Activated CD4-positive, CD25-positive, alpha-beta regulatory T cell (primary cell): ENCODE measurements around the gene GPATCH4.
"Not testable (repeated sequence)": the region's sequence is repeated elsewhere in the genome, so short reads cannot be mapped to it uniquely, and the experiment has no call there.

Source experiments
- DNase-seq, 4 experiments: peaks; one replicate each; lab custom pipeline; 2025; lab: John Stamatoyannopoulos, UW

Gene GPATCH4

DNA sequence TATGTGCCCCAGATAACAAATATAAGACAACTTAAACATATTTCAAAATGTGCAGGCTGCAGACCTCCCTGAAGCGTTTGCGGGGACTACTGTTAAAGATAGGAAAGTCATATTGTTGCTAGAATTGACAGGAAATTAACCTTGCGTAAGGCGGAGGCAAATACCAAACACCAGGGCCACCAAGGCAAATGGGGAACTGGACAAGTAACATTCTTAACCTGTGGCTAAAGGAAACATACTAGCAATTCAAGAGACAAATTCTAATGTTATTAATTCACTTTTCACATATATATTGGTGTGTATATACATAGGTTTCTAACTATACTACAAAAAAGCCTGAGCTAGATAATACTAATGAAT, 24.8 kb upstream of the GPATCH4 start:
- DNase-seq: no peak

DNA sequence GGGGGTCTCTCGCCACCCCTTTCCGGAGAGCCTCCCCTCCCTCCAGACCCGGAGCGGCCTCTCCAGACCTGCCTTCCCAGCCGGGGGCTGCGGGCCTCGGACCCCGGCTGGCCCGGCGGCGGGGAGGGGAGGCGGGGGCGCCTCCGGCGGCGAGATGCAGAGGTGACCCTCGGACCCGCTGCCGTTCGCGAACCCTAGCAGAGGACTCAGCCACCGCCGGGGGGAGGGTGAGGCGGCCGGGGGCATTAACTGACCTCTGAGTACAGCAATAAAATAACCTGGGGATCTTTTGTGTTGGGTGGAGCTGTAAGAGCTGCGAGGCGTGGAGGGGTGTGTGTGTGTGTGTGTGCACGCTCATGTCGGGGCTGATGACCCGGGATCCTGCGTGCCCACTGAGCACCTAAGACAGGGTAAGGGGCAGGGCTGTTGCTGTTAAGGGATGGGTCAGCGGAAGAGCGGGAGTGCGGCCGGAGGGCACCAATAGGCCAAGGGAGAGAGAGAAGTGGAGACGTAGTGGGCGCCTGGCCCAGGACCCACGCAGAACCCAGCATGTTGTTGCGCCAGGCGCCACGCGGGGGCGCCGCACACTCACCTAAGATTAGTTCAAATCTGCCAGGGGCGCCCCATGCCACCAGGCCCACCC, 24.3 kb upstream of the GPATCH4 start:
- peak; percentile 43 to 68 (median 53) for DNase-seq

DNA sequence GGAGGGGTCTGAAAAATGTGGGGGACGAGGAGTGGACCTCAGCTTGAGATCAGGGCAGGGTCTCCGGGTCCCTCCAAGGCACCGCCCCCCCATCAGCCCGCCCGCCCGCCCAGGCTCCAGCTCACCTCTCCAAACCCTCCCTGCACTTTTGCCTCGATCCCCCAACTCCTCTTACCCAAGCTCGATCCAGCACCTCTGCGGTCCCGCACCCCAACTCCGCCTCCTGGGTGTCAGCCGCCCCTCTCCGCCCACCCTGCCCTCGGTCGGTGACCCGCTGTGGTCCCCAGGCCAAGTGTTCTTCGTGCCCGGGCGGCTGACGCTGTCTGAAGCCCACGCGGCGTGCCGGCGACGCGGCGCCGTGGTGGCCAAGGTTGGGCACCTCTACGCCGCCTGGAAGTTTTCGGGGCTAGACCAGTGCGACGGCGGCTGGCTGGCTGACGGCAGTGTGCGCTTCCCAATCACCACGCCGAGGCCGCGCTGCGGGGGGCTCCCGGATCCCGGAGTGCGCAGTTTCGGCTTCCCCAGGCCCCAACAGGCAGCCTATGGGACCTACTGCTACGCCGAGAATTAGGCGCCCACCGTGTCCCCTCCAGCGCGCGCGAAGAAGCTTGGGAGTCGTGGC, 23.6 kb upstream of the GPATCH4 start:
- no peak for DNase-seq

DNA sequence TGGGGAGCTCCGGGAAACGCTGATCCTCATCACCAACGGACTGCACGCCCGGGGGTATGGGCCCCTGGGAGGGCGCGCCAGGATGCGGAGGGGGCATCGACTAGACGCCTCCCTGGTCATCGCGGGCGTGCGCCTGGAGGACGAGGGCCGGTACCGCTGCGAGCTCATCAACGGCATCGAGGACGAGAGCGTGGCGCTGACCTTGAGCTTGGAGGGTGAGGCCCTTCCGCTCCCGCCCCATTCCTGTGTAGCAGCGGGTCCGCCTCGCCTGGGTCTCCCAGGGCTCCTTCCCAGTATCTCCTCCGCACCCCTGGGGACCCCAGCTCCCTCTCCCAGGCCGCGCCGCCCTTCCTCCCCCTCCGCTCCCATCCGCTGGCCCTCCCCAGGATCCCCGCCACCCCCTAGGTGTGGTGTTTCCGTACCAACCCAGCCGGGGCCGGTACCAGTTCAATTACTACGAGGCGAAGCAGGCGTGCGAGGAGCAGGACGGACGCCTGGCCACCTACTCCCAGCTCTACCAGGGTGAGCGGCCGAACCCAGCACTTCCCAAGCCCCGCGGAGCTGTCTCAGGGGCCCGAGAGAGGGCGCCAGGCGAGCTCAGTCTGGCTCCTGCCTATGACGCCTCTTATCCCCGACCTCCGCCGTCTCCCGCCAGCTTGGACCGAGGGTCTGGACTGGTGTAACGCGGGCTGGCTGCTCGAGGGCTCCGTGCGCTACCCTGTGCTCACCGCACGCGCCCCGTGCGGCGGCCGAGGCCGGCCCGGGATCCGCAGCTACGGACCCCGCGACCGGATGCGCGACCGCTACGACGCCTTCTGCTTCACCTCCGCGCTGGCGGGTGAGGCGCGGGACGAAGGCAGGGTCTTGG, 22.9 kb upstream of the GPATCH4 start:
- no peak for DNase-seq

DNA sequence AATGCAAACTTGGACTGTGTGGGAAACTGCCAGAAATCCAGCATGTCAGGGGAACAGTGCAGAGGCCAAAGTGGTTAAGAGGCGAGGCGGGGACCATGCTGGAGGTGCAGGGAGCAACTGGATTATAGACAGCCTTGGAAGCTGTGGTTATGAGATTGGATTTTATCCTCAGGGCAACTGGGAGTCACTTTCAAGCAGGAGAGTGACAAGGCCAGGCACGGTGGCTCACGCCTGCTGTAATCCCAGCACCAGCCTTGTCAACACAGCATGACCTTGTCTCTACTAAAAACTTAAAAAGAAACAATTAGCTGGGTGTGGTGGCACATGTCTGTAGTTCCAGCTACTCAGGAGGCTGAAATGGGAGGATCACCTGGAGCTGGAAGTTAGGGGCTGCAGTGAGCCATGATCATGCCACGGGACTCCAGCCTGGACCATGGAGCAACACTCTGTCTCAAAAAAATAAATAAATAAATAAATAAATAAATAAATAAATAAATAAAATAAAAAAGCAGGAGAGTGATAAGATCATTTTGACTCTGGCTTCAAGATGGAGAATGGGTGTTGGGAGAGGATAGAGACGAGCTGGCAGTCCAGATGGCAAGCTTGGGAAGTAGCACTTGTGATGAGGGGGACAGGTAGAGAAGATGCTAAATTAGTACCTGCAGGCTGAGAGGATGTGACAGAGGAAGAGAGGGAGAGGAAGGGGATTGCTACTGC, 21.5 kb upstream of the GPATCH4 start:
- DNase-seq: no peak

DNA sequence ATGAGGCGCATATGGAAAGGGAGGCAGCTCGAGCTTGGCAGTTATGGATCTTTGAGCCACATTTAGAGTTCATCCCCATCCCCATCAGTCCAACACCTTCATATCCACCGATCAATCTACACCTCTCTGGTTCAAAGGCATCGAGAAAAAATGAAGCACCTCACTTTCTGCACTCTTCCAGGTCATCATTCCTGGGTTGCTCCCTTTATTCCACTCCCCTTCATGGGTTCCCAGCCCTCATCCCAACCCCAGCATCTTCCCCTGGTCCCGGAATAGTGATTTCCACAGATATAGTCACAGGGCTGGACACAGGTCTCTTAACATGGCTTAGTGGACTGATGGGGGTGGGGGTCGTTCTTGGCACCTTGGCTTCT, 18.3 kb upstream of the GPATCH4 start:
- no peak for DNase-seq

DNA sequence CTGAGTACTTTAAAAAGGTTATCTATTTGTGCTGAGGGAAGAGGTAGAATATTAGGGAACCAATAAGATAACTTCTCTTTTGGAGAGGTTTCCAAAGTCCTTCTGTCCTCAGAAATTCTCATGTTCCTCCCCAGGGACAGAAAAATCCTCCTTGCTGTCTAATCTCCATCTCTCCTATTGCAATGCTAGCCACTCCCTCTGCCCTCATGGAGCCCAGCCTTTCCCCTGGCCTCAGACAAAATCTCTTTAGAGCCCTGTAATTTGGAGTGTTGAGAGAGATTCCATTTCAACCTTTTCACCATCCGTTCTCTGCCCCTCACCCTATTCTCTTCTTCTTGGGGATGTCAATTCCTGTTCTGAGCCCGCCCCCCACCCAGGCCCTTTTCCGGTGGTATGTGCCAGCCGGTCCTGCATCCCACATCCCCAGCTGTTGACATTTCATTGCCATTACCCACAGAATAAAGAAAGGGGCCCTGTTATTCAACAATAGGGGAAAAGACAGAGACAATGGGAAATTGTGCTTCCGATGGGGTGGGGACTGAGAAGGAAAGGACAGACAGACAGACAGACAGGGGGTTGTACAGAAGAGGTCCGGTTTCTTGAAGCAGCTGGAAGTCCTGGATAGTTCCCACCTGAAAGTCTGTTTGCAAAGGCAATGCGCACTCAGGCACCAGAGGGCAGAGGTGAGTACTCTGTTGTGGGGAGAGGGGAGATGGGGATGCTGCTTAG, 17.7 kb upstream of the GPATCH4 start, which contains the start of gene HAPLN2:
Gene HAPLN2 (plus strand): TSS at position 563 of the 729 bp plus-strand sequence. CDS start 4,076 bp downstream, outside the sequence.
- DNase-seq: peak in 1 of 4 experiments; percentile 17

DNA sequence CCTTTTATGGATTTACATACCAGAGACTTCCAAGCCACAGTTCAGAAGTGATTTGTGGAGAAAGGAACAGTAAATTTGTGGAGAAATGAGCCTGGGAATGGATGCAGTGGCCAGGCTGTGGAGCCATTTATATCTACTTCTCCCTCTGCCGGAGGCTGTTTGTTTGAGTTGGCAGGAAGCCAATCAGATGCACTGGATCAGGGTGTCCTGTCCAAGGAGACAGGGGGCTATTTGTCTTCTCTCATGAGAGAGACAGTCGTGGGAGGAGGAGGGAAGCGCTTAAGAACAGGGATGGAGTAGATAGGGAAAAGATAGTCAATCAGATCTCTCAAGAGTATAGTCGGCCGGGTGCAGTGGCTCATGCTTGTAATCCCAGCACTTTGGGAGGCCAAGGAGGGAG, 15.2 kb upstream of the GPATCH4 start:
- DNase-seq: no peak

DNA sequence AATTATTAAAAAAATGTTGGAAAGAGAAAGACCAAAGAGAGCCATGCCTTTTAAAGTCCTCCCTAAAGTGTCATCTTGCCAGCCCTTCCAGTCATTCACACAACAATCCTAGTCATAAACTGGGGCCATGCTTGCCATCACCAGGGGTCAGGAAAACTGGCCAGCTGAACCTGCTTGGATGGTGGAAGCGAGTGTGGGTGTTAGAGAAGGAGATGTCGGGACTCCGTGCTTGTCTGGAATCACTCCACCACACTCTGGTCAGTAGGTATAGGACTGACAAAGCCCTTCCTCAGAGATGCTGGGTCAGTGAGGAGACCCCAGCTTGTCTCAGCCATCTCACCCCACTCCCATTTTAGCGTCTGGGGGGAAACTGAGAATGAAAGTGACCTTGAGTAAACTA, 14.7 kb upstream of the GPATCH4 start:
- DNase-seq: no peak

DNA sequence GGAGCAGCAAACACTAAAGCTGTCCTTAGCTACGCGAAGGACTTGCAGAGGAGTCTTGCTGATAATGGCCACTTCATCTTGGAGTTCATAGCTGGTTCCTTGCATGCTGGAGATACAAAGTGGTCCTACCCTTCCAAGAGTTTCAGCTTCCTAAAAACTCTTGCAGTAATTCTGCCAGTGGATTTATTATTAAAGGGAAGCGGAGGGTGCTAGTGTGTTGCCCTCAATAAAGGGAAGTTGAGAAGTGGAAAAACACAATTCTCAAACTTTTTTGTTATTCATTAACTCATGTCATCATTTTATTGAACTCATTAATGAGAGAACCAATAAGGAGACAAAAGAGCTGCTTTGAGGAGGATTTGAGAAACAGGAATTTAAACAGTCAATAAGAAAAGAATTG, 11.4 kb upstream of the GPATCH4 start:
- DNase-seq: no peak

DNA sequence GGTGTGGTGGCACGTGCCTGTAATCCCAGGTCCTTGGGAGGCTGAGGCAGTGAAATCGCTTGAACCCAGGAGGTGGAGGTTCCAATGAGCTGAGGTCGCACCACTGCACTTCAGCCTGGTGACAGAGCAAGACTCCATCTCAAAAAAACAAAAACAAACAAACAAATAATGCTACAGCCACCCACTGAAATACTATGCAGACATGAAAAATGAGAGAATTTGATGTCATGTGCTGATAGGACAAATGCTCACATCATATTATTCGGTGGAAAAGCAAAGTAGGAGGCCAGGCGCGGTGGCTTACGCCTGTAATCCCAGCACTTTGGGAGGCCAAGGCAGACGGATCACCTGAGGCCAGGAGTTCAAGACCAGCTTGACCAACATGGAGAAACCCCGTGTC, 8.8 kb upstream of the GPATCH4 start:
- DNase-seq: not testable (repeated sequence)

DNA sequence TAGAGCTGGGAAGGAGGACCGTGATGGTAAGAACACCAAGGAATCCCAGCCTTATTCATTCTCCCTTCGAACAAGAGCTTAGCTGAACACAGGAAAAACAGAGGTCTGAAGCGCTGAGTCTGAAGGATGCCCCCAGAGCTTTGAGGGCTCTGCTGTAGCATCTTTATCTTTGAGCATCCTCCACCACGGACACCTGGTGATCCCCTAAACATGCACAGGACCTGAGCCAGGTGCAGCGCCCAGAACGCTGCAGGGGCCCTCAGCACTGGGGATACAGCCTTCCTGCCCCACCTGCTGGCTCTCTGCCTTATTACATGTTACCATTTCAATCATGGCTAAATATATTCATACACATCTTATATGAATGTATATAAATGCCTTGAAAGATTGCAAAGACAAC, 7.7 kb upstream of the GPATCH4 start:
- peak; percentile 19 to 41 (median 30) for DNase-seq

DNA sequence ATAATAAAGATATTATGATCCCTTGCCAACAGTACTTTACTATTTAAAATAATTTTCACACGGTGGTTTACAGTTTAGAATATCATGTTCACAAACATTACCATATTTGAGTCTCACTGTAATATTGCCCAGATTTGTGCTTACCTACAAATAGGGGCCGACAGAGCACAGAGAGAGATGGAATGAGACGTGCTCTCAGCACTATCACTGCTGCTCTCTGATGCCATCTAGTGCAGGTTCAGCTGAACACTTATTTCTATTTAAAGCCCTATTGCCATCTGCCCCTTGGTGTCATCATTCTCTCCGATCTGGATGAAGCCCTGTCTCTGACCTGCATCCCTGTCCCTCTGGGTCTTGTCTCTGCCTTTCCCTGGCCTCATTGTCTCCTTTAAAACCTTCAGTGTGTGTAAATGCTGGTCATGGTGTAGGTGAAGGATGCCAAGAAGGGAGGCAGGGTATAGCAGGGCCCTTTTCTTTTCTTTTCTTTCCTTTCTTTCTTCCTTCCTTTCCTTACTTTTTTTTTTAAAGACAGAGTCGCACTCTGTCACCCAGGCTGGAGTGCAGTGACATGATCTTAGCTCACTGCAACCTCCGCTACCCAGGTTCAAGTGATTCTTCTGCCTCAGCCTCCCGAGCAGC, 6.9 kb upstream of the GPATCH4 start:
- peak in 3 of 4 experiments; percentile 31 to 35 (median 31) for DNase-seq

DNA sequence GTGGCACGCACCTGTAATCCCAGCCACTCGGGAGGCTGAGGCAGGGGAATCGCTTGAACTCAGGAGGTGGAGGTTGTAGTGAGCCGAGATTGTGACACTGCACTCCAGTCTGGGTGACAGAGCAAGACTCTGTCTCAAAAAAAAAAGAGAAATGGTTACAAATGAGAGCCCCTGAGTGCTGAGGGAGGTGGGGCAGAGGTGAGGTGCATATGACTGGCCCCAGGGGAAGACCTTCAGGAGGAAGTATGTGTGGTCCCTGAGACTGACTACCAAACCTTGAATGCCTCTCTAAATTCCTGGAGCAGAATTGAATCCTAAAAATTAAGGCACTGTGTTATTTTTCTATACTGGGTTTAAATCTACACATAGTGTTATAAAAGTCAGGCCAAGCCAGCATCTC, 6.1 kb upstream of the GPATCH4 start:
- not testable (repeated sequence) for DNase-seq

DNA sequence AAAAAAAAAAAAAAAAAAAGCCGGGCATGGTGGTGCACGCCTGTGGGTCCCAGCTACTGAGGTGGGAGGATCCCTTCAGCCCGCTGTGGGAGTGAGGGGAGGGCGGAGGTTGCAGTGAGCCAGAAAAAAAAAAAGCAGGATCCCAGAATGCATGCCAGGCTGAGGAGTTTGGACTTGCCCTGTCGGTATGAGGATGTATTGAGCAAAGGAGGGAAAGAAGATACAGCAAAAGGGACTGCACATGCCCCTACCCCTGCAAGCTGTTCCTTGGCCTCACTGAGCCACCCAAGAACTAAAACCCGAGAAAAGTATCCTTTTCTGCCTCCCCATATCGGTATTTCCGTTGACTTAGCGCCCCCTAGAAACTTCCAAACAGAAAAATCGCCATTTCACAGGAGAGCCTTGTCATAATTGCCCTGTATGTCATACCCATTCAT, 1.3 kb upstream of the GPATCH4 start:
- no peak for DNase-seq

DNA sequence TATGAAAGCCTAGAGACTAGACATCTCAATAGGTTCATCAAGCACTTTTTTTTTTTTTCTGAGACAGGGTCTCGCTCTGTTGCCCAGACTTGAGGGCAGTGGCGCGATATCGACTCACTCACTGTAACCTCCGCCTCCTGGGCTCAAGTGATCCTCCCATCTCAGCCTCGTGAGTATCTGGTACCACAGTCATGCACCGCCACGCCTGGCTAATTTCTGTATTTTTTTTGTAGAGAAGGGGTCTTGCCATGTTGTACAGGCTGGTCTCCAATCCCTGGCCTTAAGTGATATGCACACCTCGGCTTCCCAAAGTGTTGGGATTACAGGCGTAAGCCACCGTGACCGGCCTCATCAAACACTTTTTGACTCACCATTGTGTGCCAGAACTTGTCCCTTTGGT, 613 bp upstream of the GPATCH4 start:
- no peak for DNase-seq

DNA sequence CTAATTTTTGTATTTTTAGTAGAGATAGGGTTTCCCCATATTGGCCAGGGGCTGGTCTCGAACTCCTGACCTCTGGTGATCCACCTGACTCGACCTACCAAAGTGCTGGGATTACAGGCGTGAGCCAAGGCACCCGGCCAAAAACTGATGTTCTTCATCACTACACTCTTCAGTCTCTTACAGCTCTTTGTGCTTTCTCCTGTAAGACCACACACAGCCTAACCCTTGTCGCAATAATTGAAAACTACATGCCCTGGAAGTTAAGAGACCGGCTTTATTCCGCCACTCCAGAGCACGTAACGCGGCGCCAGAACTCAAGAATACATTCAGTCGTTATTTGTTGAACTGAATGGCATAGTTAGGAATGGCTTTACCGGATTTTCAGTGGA, 552 bp downstream of the GPATCH4 start:
- DNase-seq: no peak

DNA sequence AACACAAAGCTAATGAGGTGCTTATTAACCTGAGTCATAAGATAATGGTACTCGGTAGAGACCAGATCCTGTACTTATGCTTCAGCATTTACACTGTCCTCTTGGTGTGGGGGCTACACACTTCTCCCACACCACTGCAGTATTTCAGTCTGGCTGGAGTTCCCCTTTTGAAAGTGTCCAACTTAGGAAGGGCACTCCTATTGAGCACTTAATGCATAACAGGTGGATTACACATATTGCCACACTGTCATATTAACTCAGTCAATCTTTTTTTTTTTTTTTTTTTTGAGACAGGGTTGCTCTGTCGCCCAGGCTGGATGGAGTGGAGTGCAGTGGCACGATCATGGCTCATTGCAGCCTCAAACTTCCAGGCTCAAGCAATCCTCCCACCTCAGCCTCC, 1.5 kb downstream of the GPATCH4 start:
- DNase-seq: no peak

DNA sequence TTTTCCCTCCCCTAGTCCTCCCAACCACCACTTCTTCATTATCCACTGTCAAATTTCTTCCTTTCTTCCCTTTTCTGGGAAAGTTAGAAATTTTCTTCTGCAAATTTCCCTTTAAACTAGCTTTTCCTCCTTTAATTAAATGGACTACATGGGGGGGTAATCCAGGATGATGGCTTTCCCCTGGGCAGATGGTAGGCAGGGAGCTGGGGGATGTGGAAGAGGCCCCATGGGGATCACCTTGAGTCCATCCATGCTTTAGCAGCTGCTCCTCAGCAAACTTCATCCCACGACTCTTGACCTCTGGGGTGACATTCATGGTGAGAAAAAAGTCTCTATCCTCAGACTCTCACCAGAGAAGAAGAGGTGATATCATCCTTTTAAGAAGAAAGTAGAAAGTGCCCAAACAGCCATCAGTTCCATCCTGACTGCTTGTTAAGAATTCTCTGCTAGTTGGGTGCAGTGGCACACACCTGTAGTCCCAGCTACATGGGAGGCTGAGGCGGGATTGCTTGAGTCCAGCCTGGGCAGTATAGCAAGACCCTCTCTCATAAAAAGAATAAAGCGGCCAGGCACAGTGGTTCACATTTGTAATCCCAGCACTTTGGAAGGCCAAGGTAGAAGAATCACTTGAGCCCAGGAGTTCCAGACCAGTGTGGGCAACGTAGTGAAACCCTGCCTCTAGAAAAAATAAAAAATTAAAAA, 2.4 kb downstream of the GPATCH4 start:
- no peak for DNase-seq

DNA sequence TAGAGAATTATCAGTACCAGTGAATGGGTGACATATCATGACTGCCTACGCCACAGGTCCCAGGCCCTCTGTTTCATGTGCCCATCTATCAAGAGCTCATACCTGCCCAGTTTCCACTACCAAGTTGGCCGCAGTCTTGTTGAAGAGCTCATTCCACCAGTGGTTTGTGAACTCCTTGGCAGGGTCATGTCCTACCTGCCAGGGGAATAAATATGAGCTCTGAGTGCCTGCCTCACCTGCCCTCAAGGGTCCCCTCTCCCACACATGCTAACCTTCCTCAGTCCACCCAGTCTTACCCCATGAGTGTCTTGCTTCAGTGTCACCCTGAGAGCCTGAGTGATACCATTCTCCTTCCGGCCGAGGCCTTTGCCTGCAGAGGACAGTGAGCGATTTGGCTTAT, 3.2 kb downstream of the GPATCH4 start:
- no peak for DNase-seq

DNA sequence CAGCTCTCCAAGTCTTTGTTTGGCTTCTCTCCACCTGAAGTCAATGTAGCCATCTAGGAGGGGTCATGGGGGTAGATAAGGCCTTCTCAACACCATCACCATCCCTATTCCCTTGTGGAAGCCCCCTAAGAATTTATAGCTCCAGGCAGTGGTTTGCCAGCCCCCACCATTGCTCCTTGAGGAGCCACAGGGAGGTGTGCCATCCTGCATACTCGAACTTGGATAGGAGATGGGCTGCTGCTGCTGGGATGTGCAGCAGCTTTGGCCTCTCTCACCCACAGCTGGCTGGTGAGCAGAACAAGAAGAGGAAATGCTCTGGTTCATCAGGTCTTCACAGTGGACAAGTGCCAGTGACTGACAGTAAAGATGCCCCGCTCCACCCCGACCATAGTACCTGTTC, 4.9 kb downstream of the GPATCH4 start:
- no peak for DNase-seq
